Activated naive CD4-positive, alpha-beta T cell treated with anti-CD3 and anti-CD28 coated beads for 36 hours (primary cell): ENCODE data around the gene AHNAK2. TPM values are rescaled to one million over a fixed set of nuclear protein-coding genes. Genes with fewer than 3 reads are reported as not detected.
"Not testable (repeated sequence)": the region's sequence is repeated elsewhere in the genome, so short reads cannot be mapped to it uniquely, and the experiment has no call there.

Experiments used
- CTCF ChIA-PET: fragments of 350-600 bp; sonication (Branson Sonifier 250); formaldehyde crosslinking; loops from one replicate; lab custom pipeline; 2021; ENCODE audit warnings: antibody characterized with exemption; lab: Charles Lee
- DNase-seq: peaks from one replicate; pipeline ENCODE4 v3.0.0-alpha.2; 2020
- H3K27ac Mint-ChIP-seq: one replicate; pipeline ENCODE4 v1.8.0; 2021; ENCODE audit warnings: mild to moderate bottlenecking, mixed read lengths
- H3K27me3 Mint-ChIP-seq: one replicate; pipeline ENCODE4 v1.8.0; 2021; ENCODE audit warnings: low read depth, mixed read lengths
- H3K36me3 Mint-ChIP-seq: one replicate; pipeline ENCODE4 v1.8.0; 2021; ENCODE audit warnings: low read depth, mixed read lengths
- H3K4me1 Mint-ChIP-seq: one replicate; pipeline ENCODE4 v1.8.0; 2021; ENCODE audit warnings: low read depth, mixed read lengths
- H3K4me3 Mint-ChIP-seq: one replicate; pipeline ENCODE4 v1.8.0; 2021; ENCODE audit warnings: mild to moderate bottlenecking, moderate library complexity, mixed read lengths
- H3K9me3 Mint-ChIP-seq: one replicate; pipeline ENCODE4 v1.8.0; 2021; ENCODE audit warnings: mixed read lengths
- intact Hi-C: fragments of 100-400 bp; cut with micrococcal nuclease; formaldehyde crosslinking; loops from one replicate; pipeline ENCODE4 v1.15.1; 2023
- total RNA-seq, 2 experiments: library from RNA; stranded (reverse); gene quantifications; one replicate each; pipeline ENCODE4 v1.2.3, GENCODE V29; 2021

AHNAK2 gene
- total RNA-seq, 2 experiments from 2014 or later, result 0.10 TPM

- Mint-ChIP-seq H3K27ac (no peak overlapping the region), H3K36me3 (no peaks in the 10 kb centered on the region), H3K4me1 (no peaks in the 10 kb centered on the region), H3K27me3 (no peaks in the 10 kb centered on the region), H3K4me3 (no peak overlapping the region), H3K9me3 (no peaks in the 10 kb centered on the region)
- intact Hi-C loops, result loop anchor here (1.0 kb wide), 1 partner anchor 149 kb away; no protein-coding TSS in a partner anchor
- DNase-seq, result no peak
- CTCF ChIA-PET, result interaction anchor here (0.7 to 2.3 kb wide), 6 partner anchors 12 to 233 kb away, joined by 3 to 6 read pairs (median 3); no protein-coding TSS in a partner anchor
These were observed 82.2 kb downstream of the AHNAK2 start for GRCh38 chr14:104895786-104896661.

GRCh38 chr14:104895207-104895785 lies 82.9 kb downstream of the AHNAK2 start:
- H3K27ac Mint-ChIP-seq, result no peak overlapping the region
- intact Hi-C loops, result no loop called here
- no peak for DNase-seq
- no peaks in the 10 kb centered on the region for H3K9me3 Mint-ChIP-seq
- H3K4me3 Mint-ChIP-seq, result no peak overlapping the region
- no peaks in the 10 kb centered on the region for H3K36me3 Mint-ChIP-seq
- H3K4me1 Mint-ChIP-seq, result no peaks in the 10 kb centered on the region
- no peaks in the 10 kb centered on the region for H3K27me3 Mint-ChIP-seq
- CTCF ChIA-PET, result interaction anchor here (1.0 to 2.3 kb wide), 4 partner anchors 12 to 234 kb away, joined by 3 to 6 read pairs (median 3); no protein-coding TSS in a partner anchor

GRCh38 chr14:104894331-104895206 lies 83.6 kb downstream of the AHNAK2 start:
- no peaks in the 10 kb centered on the region for H3K27me3 Mint-ChIP-seq
- CTCF ChIA-PET, result interaction anchor here (0.6 to 1.1 kb wide), 2 partner anchors 40 to 151 kb away, joined by 3 to 5 read pairs; no protein-coding TSS in a partner anchor
- no peaks in the 10 kb centered on the region for H3K36me3 Mint-ChIP-seq
- H3K4me1 Mint-ChIP-seq, result no peaks in the 10 kb centered on the region
- intact Hi-C loops, result no loop called here
- H3K4me3 Mint-ChIP-seq, result no peak overlapping the region
- H3K27ac Mint-ChIP-seq, result no peak overlapping the region
- DNase-seq, result no peak
- H3K9me3 Mint-ChIP-seq, result no peaks in the 10 kb centered on the region

- no peak for DNase-seq
These were observed 84.6 kb downstream of the AHNAK2 start for GRCh38 chr14:104893435-104894207.

DNA sequence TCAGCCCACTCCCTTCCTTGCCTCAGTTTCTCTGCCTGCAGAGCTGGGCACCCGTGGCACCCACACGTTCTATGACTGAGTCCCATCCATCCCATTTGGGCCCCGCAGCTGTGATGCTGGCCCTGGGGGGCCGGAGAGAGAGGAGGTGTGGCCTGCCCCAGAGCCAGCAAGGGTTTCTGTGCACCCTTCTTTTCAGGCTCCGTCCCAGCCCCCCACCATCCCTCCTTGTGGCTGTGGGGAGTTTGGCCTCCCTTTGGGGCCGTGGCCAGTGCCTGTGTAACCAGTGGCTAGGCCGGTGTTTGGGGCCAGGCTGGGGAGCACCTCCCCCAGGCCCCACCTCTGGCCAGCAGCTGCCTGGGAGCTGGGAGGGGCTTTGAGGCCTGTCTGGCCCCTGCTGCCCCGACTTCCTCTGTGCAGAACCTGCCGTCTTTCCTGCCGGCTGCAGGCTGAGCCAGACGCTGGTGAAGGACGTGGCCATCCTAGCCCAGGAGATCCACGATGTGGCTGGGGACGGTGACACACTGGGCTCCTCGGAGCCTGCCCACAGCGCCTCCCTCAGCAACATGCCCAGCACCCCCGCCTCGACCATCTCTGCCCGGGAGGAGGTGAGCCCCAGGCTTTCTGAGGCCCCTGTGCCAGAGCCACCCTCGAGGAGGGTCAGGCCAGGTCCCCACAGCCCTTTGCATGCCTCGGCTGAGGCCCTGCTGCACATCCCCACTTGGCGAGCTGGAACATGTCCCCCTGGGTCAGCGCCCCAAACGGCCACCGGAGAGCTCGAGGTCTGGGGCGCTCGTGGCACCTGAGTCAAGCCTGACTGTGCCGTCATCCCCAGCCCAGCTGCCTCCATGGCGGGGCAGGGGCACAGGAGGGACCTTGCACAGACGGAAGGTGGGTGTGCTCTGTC lies 85.4 kb downstream of the AHNAK2 start:
- no peaks in the 10 kb centered on the region for H3K9me3 Mint-ChIP-seq
- CTCF ChIA-PET, result no interaction called here
- no peak overlapping the region for H3K27ac Mint-ChIP-seq
- intact Hi-C loops, result no loop called here
- H3K36me3 Mint-ChIP-seq, result no peaks in the 10 kb centered on the region
- DNase-seq, result no peak
- H3K27me3 Mint-ChIP-seq, result no peaks in the 10 kb centered on the region
- H3K4me1 Mint-ChIP-seq, result no peaks in the 10 kb centered on the region
- H3K4me3 Mint-ChIP-seq, result no peak overlapping the region

More at GRCh38 chr14:104893435-104894207, 84.6 kb downstream of the AHNAK2 start:
- H3K4me1 Mint-ChIP-seq, result no peaks in the 10 kb centered on the region
- CTCF ChIA-PET, result interaction anchor here (0.6 kb wide), 1 partner anchor 152 kb away, joined by 5 read pairs; no protein-coding TSS in a partner anchor
- intact Hi-C loops, result no loop called here
- H3K27me3 Mint-ChIP-seq, result no peaks in the 10 kb centered on the region
- no peaks in the 10 kb centered on the region for H3K36me3 Mint-ChIP-seq
- H3K27ac Mint-ChIP-seq, result no peak overlapping the region
- H3K9me3 Mint-ChIP-seq, result no peaks in the 10 kb centered on the region
- no peak overlapping the region for H3K4me3 Mint-ChIP-seq

- no peaks in the 10 kb centered on the region for H3K9me3 Mint-ChIP-seq
- DNase-seq, result no peak
- no peaks in the 10 kb centered on the region for H3K27me3 Mint-ChIP-seq
- no peaks in the 10 kb centered on the region for H3K4me1 Mint-ChIP-seq
- intact Hi-C loops, result no loop called here
- no peak overlapping the region for H3K4me3 Mint-ChIP-seq
- CTCF ChIA-PET, result no interaction called here
- H3K27ac Mint-ChIP-seq, result no peak overlapping the region
- H3K36me3 Mint-ChIP-seq, result no peaks in the 10 kb centered on the region
These were observed 86.3 kb downstream of the AHNAK2 start for GRCh38 chr14:104891664-104892530.

DNA sequence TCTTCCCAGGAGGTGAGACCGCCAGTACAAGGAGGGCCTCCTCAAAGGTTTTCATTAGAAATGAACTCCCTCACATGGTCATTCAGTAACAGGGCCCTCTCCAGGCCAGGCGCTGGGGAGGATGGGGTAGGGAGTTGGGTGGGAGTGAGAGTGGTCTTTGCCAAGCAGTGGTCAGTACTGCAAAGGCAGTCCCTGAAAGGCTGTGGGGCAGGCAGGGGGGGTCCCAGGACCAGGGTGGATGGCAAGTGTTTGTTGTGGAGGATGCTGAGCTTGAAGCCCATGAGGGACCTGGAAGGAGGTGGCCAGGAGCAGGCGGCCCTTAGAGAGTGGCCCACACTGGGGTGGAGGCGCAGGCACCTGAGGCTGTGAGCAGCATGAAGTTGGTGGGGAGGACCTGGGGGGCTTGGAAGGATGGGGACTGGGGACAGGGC lies 87.0 kb downstream of the AHNAK2 start:
- Mint-ChIP-seq H3K9me3 (no peaks in the 10 kb centered on the region), H3K27ac (no peak overlapping the region), H3K36me3 (no peaks in the 10 kb centered on the region), H3K4me1 (no peaks in the 10 kb centered on the region), H3K27me3 (no peaks in the 10 kb centered on the region), H3K4me3 (no peak overlapping the region)
- intact Hi-C loops, result no loop called here
- CTCF ChIA-PET, result no interaction called here
- DNase-seq, result no peak

- H3K27me3 Mint-ChIP-seq, CTCF ChIA-PET, DNase-seq, intact Hi-C loops, H3K27ac Mint-ChIP-seq, H3K9me3 Mint-ChIP-seq, H3K36me3 Mint-ChIP-seq, H3K4me1 Mint-ChIP-seq, H3K4me3 Mint-ChIP-seq: not testable (repeated sequence)
These were observed 87.9 kb downstream of the AHNAK2 start for GRCh38 chr14:104890292-104890691.

GRCh38 chr14:104889375-104889757 lies 88.8 kb downstream of the AHNAK2 start:
- Mint-ChIP-seq H3K9me3 (no peaks in the 10 kb centered on the region), H3K27ac (no peak overlapping the region), H3K4me1 (no peaks in the 10 kb centered on the region), H3K27me3 (no peaks in the 10 kb centered on the region), H3K36me3 (no peaks in the 10 kb centered on the region), H3K4me3 (no peak overlapping the region)
- DNase-seq, result no peak
- intact Hi-C loops, result no loop called here
- CTCF ChIA-PET, result no interaction called here
